GM23248 (cell line): ENCODE measurements around the gene PKP3.

Experiments used
- EZH2 ChIP-seq: fragments of 200-600 bp; sonication (generic); IDR thresholded peaks from 2 replicates; pipeline ENCODE4 v1.6.1; 2018; ENCODE audit warnings: antibody characterized with exemption, mild to moderate bottlenecking; ENCODE audit not compliant: insufficient read depth, poor library complexity, severe bottlenecking
- EZH2phosphoT487 ChIP-seq: fragments of 200-600 bp; sonication (generic); IDR thresholded peaks from 2 replicates; pipeline ENCODE4 v1.6.1; 2018; ENCODE audit warnings: antibody characterized with exemption, moderate library complexity, mild to moderate bottlenecking, low read depth; ENCODE audit not compliant: insufficient read depth

DNA sequence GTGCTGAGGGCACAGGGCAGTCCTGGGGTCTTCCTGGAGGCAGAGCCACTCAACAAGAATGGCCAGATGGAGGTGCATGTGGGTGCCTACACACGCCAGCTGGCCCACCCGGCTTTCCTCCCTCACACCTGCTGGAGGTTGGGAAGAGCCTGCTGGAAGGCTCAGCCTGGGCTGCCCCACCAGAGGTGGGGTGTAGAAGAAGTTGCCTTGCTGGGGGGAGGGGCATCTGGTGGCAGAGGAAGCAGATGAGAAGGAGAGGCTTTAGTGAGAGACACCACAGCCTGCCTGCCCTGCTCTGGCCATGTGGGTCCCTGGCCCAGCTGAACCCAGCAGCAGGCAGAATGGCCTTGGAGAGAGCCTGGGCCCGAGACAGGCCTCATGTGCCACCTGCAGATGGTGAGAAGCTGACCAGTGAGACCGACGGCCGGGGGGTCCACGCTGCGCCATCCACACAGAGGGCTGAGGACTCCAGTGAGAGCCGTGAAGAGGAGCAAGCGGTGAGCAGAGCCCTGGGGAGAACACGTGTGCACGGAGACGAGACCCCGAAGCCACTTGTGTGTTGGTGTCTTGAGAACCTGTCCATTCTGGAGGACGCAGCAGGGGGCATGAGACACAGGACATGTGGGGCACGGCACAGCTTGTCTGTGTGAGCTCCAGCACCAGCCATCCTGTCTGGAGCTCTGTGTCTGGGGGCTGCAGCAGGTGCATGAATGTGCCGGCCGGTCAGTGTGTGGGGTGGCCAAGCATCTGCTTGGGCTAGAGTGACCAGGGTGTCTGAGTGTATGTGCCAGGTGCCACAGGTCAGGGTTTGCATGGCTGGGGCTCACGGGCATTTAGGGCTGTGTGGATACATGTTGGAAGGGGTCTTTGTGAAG lies 22.1 kb upstream of the PKP3 start:
- no peak for TF ChIP-seq EZH2phosphoT487
- TF ChIP-seq EZH2: no peak
